ENCODE measurements around the gene MAU2. TPM values are rescaled to one million over a fixed set of nuclear protein-coding genes. Genes with fewer than 3 reads are reported as not detected.
"Not testable (repeated sequence)": the region's sequence is repeated elsewhere in the genome, so short reads cannot be mapped to it uniquely, and the experiment has no call there.

The MAU2 gene
- total RNA-seq, 1 experiment from 2014 or later, result 22.6 TPM

GRCh38 chr19:19382118-19382517, 61.5 kb downstream of the MAU2 start:
- no peak for DNase-seq (ENCODE audit: low read depth)

GRCh38 chr19:19384486-19384885, 63.9 kb downstream of the MAU2 start:
- DNase-seq (ENCODE audit: low read depth), result no peak

GRCh38 chr19:19385131-19385895, 64.7 kb downstream of the MAU2 start:
- DNase-seq (ENCODE audit: low read depth), result peak; percentile 100

GRCh38 chr19:19385896-19386869, 65.6 kb downstream of the MAU2 start:
- DNase-seq (ENCODE audit: low read depth), result no peak

- DNase-seq (ENCODE audit: low read depth), result no peak
Observed at GRCh38 chr19:19387108-19387507, 66.5 kb downstream of the MAU2 start.

GRCh38 chr19:19388568-19389555, 68.2 kb downstream of the MAU2 start:
- no peak for DNase-seq (ENCODE audit: low read depth)

- not testable (repeated sequence) for DNase-seq (ENCODE audit: low read depth)
Observed at GRCh38 chr19:19389683-19390082, 69.1 kb downstream of the MAU2 start.

- not testable (repeated sequence) for DNase-seq (ENCODE audit: low read depth)
Observed at GRCh38 chr19:19394333-19394732, 73.7 kb downstream of the MAU2 start.

- peak; percentile 29 for DNase-seq (ENCODE audit: low read depth)
Observed at GRCh38 chr19:19399733-19400433, 79.3 kb downstream of the MAU2 start.

GRCh38 chr19:19402656-19403372, 82.2 kb downstream of the MAU2 start:
- DNase-seq (ENCODE audit: low read depth), result no peak

GRCh38 chr19:19403373-19403901, 82.8 kb downstream of the MAU2 start:
- peak; percentile 64 for DNase-seq (ENCODE audit: low read depth)

GRCh38 chr19:19404879-19405860, 84.5 kb downstream of the MAU2 start, which contains the start of gene GATAD2A:
Gene GATAD2A, plus strand, starts transcription at chr19:19405675. Its CDS starts 59,671 bp downstream, at chr19:19465346.
- peak; percentile 92 for DNase-seq (ENCODE audit: low read depth)

GRCh38 chr19:19405971-19406877, 85.6 kb downstream of the MAU2 start:
- peak; percentile 56 for DNase-seq (ENCODE audit: low read depth)

GRCh38 chr19:19406878-19407632, 86.4 kb downstream of the MAU2 start:
- DNase-seq (ENCODE audit: low read depth), result peak; percentile 60

- DNase-seq (ENCODE audit: low read depth), result no peak
Observed at GRCh38 chr19:19407633-19407930, 87.0 kb downstream of the MAU2 start.

Measured in RPMI7951 (cell line).